Measurements from ENCODE around the gene ARHGAP42.
A peak's percentile ranks its signal among the peaks of the same experiment; 100 is the strongest.

Gene ARHGAP42

DNA sequence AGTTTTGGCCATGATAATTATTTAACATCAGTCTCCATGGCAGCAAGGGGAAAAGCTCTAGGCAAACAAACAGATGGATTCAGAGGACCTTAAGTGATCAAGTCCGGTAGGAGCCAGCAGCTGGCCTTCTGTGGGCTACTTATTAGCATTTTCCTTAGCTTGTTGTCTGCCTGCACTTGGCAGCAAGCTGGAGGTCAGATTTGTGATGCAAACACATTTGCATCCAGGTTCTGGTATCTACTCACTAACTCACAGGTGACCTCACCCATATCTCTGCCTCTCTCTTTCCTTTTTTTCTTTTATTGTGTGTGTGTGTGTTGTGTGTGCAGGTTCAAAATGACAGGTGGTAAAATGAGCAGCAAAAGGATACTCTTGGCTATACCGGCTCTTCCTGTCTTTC lies 32.3 kb downstream of the ARHGAP42 start:
- H3K9me3 ChIP-seq (ENCODE audit: control insufficient read depth in 5 of 5, low read length in 5 of 5) = no peaks in the 10 kb centered on the region
- H3K4me3 ChIP-seq (ENCODE audit: low read depth in 1 of 5, low read length in 5 of 5) = no peak overlapping the region
- H3K27ac ChIP-seq (ENCODE audit: low read depth, low read length) = peak overlapping the region; percentile 69
- peaks cover 14 to 23% (median 22%) of the 10 kb centered on the region in 5 donors for H3K4me1 ChIP-seq (ENCODE audit: control insufficient read depth in 5 of 5, insufficient read depth in 5 of 5, low read length in 5 of 5)
- no peak overlapping the region for H3K9ac ChIP-seq (ENCODE audit: low read length in 5 of 5)
- H3K27me3 ChIP-seq (ENCODE audit: control insufficient read depth in 5 of 5, insufficient read depth in 4 of 5, low read length in 5 of 5) = no peaks in the 10 kb centered on the region
- no peaks in the 10 kb centered on the region for H3K36me3 ChIP-seq (ENCODE audit: control insufficient read depth in 5 of 5, insufficient read depth in 5 of 5, low read length in 5 of 5)

DNA sequence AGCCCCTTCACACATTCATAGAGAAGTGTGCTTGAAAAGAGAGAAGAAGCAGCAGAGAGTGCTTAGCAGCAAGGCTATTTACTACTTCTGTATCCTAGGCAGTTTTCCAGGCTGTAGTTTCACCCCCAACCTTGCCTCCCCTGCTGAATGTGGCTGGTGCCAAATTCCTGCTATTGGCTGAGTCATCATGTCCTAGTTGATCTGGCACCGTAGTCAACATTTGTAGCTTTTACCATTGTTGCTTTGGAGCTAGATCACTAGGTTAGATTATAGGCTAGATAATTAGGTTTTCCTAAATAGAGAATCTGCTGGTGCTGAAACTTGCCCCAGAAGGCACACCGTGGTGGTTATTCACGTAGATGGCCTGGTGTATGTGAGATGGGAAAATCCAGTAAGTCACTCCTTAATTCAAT lies 32.7 kb downstream of the ARHGAP42 start:
- Histone ChIP-seq H3K27me3 (ENCODE audit: control insufficient read depth in 5 of 5, insufficient read depth in 4 of 5, low read length in 5 of 5) (no peaks in the 10 kb centered on the region), H3K4me1 (ENCODE audit: control insufficient read depth in 5 of 5, insufficient read depth in 5 of 5, low read length in 5 of 5) (peaks cover 14 to 23% (median 22%) of the 10 kb centered on the region in 5 donors), H3K9ac (ENCODE audit: low read length in 5 of 5) (no peak overlapping the region), H3K9me3 (ENCODE audit: control insufficient read depth in 5 of 5, low read length in 5 of 5) (no peaks in the 10 kb centered on the region), H3K27ac (ENCODE audit: low read depth, low read length) (peak overlapping the region; percentile 69), H3K4me3 (ENCODE audit: low read depth in 1 of 5, low read length in 5 of 5) (peak overlapping the region in 1 of 5 donors; percentile 45), H3K36me3 (ENCODE audit: control insufficient read depth in 5 of 5, insufficient read depth in 5 of 5, low read length in 5 of 5) (no peaks in the 10 kb centered on the region)

DNA sequence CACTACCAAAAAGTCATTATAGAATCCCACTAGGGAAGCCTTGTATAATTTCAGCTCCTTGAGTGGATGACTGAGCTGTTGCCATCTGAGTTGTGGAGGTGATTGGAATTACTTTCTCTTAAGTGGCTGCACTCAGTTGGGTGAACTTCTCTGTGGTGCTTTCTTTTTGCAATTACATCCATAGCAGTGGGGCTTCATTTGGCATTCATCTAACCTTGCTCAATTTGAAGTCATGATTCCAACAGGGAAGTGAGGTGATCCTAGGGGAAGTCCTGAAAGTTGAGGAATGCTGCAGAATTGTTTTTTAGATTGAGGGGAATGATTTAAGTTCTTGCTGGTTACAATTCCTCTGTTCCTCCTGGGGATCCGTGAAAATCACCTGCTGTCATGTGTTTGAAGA lies 39.6 kb downstream of the ARHGAP42 start:
- Histone ChIP-seq H3K4me1 (ENCODE audit: control insufficient read depth in 5 of 5, insufficient read depth in 5 of 5, low read length in 5 of 5) (peaks cover 0 to 9% (median 8%) of the 10 kb centered on the region in 5 donors), H3K27me3 (ENCODE audit: control insufficient read depth in 5 of 5, insufficient read depth in 4 of 5, low read length in 5 of 5) (no peaks in the 10 kb centered on the region), H3K27ac (ENCODE audit: low read depth, low read length) (no peak overlapping the region), H3K9ac (ENCODE audit: low read length in 5 of 5) (no peak overlapping the region), H3K4me3 (ENCODE audit: low read depth in 1 of 5, low read length in 5 of 5) (no peak overlapping the region), H3K9me3 (ENCODE audit: control insufficient read depth in 5 of 5, low read length in 5 of 5) (no peaks in the 10 kb centered on the region), H3K36me3 (ENCODE audit: control insufficient read depth in 5 of 5, insufficient read depth in 5 of 5, low read length in 5 of 5) (no peaks in the 10 kb centered on the region)

DNA sequence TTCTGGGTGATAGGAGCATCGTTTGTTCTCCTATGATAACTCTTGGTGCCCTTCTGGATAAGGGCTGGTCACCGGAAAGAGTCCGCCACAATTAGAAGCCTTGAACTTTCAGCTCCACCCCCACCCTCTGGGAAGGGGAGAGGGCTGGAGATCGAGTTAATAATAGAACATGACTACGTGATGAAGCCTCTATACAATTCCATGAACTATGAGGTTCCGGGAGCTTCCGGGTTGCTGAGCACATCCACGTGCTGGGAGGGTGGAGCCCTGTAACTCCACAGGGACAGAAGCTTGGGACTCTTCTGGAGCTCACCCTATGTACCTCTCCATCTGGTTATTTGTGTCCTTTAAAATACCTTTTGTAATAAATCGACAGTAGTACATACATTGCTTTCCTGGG lies 40.3 kb downstream of the ARHGAP42 start:
- Histone ChIP-seq H3K9ac (ENCODE audit: low read length in 5 of 5) (no peak overlapping the region), H3K27ac (ENCODE audit: low read depth, low read length) (no peak overlapping the region), H3K36me3 (ENCODE audit: control insufficient read depth in 5 of 5, insufficient read depth in 5 of 5, low read length in 5 of 5) (no peaks in the 10 kb centered on the region), H3K27me3 (ENCODE audit: control insufficient read depth in 5 of 5, insufficient read depth in 4 of 5, low read length in 5 of 5) (no peaks in the 10 kb centered on the region), H3K4me3 (ENCODE audit: low read depth in 1 of 5, low read length in 5 of 5) (no peak overlapping the region), H3K9me3 (ENCODE audit: control insufficient read depth in 5 of 5, low read length in 5 of 5) (no peaks in the 10 kb centered on the region), H3K4me1 (ENCODE audit: control insufficient read depth in 5 of 5, insufficient read depth in 5 of 5, low read length in 5 of 5) (peaks cover 0 to 9% (median 8%) of the 10 kb centered on the region in 5 donors)

DNA sequence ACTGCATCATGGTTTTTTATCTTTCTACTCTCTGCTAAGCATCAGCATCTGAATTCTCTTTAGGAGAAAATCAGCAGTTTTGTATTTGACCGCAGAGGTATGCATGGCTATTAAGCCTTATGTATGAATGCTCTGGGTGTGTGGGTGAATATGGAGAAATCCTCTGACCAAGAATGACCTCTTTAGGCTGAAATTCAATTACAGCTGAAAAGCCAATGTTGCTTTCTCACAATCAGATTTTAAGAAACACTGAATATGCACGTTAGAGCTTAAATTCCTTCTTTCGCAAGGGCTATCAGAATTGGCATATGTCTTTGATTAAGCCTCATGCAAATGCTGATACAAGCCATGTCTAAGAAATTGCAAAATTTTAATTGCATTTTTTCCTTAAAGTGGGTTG lies 43.2 kb downstream of the ARHGAP42 start:
- Histone ChIP-seq H3K27me3 (ENCODE audit: control insufficient read depth in 5 of 5, insufficient read depth in 4 of 5, low read length in 5 of 5) (no peaks in the 10 kb centered on the region), H3K9ac (ENCODE audit: low read length in 5 of 5) (no peak overlapping the region), H3K36me3 (ENCODE audit: control insufficient read depth in 5 of 5, insufficient read depth in 5 of 5, low read length in 5 of 5) (no peaks in the 10 kb centered on the region), H3K4me1 (ENCODE audit: control insufficient read depth in 5 of 5, insufficient read depth in 5 of 5, low read length in 5 of 5) (peaks cover 0 to 10% (median 8%) of the 10 kb centered on the region in 5 donors), H3K27ac (ENCODE audit: low read depth, low read length) (no peak overlapping the region), H3K4me3 (ENCODE audit: low read depth in 1 of 5, low read length in 5 of 5) (no peak overlapping the region), H3K9me3 (ENCODE audit: control insufficient read depth in 5 of 5, low read length in 5 of 5) (no peaks in the 10 kb centered on the region)

DNA sequence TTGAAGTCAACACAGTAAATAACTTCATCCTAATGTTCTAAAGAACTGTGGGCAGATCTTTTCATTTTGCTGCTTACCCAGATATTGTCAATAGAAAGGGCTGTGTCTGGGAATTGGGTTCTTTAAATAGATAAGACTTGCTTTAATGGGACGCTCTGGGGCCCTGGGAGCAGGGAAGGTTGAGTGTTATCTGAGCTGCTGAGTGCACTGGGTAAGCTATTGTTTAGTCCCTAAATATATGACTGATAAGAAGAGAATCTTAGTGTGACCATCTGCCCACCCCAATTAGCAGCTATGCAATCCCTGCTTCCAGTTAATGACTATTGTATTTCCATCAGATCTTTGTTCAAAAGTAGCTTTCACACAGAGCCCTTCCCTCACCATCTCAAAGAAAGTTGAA lies 44.4 kb downstream of the ARHGAP42 start:
- no peak overlapping the region for H3K27ac ChIP-seq (ENCODE audit: low read depth, low read length)
- no peaks in the 10 kb centered on the region for H3K9me3 ChIP-seq (ENCODE audit: control insufficient read depth in 5 of 5, low read length in 5 of 5)
- H3K27me3 ChIP-seq (ENCODE audit: control insufficient read depth in 5 of 5, insufficient read depth in 4 of 5, low read length in 5 of 5) = no peaks in the 10 kb centered on the region
- H3K4me3 ChIP-seq (ENCODE audit: low read depth in 1 of 5, low read length in 5 of 5) = no peak overlapping the region
- no peaks in the 10 kb centered on the region for H3K36me3 ChIP-seq (ENCODE audit: control insufficient read depth in 5 of 5, insufficient read depth in 5 of 5, low read length in 5 of 5)
- H3K4me1 ChIP-seq (ENCODE audit: control insufficient read depth in 5 of 5, insufficient read depth in 5 of 5, low read length in 5 of 5) = peaks cover 0 to 10% (median 8%) of the 10 kb centered on the region in 5 donors
- no peak overlapping the region for H3K9ac ChIP-seq (ENCODE audit: low read length in 5 of 5)

DNA sequence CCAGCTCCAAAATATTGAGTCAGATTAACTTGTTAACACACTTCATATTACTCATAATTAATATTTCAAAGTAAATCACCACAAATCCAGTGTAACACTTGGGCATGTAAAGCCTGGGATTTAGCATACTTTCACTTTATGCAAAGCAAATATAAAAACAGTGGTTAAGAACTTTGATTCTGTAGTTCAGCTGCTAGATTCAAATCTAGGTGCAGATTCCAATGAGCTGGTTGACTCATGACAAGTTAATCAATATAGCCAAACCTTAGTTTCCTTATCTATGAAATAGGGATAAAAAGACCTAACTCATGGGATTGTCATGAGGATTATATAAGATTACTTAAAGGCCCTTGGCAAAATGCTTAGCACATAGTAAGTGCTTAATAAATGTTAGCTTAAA lies 45.9 kb downstream of the ARHGAP42 start:
- no peaks in the 10 kb centered on the region for H3K27me3 ChIP-seq (ENCODE audit: control insufficient read depth in 5 of 5, insufficient read depth in 4 of 5, low read length in 5 of 5)
- no peaks in the 10 kb centered on the region for H3K9me3 ChIP-seq (ENCODE audit: control insufficient read depth in 5 of 5, low read length in 5 of 5)
- H3K4me1 ChIP-seq (ENCODE audit: control insufficient read depth in 5 of 5, insufficient read depth in 5 of 5, low read length in 5 of 5) = peaks cover 0 to 10% (median 4%) of the 10 kb centered on the region in 5 donors
- H3K27ac ChIP-seq (ENCODE audit: low read depth, low read length) = no peak overlapping the region
- H3K9ac ChIP-seq (ENCODE audit: low read length in 5 of 5) = no peak overlapping the region
- no peaks in the 10 kb centered on the region for H3K36me3 ChIP-seq (ENCODE audit: control insufficient read depth in 5 of 5, insufficient read depth in 5 of 5, low read length in 5 of 5)
- H3K4me3 ChIP-seq (ENCODE audit: low read depth in 1 of 5, low read length in 5 of 5) = no peak overlapping the region

DNA sequence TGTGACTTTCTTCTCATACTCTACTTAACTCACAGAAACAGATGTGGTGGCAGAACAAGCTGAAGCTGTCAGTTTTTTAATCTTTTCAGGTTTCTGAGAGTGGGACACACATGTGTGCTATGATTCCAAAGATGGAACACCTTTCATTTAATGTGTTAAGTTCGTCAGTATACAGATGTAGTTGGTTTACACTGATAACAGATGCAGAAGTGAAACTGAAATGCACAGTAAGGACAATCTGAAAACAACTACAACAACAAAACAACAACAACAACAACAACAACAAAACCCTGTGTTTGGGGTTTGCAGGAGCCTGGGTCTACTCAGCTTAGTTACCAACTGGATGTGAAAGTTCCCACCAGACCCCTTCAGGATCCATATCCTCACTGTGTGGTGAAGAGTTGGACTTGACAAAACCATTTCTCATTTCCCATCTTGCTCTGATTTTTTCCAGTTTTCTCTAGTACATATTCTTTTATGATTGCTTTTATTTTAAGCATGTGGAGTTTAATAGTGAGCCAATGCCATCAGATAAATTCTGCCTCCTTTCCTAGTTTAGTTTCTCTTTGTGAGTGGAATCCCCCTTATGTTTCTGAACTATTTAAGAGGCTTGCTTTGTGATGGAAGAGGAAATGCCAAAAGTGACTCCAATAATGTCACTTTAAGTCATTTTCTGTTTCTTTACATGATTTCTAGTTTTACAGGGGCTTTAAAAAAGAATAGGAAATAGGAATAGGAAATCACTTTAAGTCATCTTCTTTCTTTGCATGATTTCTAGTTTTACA lies 47.8 kb downstream of the ARHGAP42 start:
- H3K36me3 ChIP-seq (ENCODE audit: control insufficient read depth in 5 of 5, insufficient read depth in 5 of 5, low read length in 5 of 5) = no peaks in the 10 kb centered on the region
- peaks cover 0 to 26% (median 12%) of the 10 kb centered on the region in 5 donors for H3K4me1 ChIP-seq (ENCODE audit: control insufficient read depth in 5 of 5, insufficient read depth in 5 of 5, low read length in 5 of 5)
- no peak overlapping the region for H3K4me3 ChIP-seq (ENCODE audit: low read depth in 1 of 5, low read length in 5 of 5)
- H3K9ac ChIP-seq (ENCODE audit: low read length in 5 of 5) = no peak overlapping the region
- H3K9me3 ChIP-seq (ENCODE audit: control insufficient read depth in 5 of 5, low read length in 5 of 5) = no peaks in the 10 kb centered on the region
- H3K27ac ChIP-seq (ENCODE audit: low read depth, low read length) = no peak overlapping the region
- no peaks in the 10 kb centered on the region for H3K27me3 ChIP-seq (ENCODE audit: control insufficient read depth in 5 of 5, insufficient read depth in 4 of 5, low read length in 5 of 5)

DNA sequence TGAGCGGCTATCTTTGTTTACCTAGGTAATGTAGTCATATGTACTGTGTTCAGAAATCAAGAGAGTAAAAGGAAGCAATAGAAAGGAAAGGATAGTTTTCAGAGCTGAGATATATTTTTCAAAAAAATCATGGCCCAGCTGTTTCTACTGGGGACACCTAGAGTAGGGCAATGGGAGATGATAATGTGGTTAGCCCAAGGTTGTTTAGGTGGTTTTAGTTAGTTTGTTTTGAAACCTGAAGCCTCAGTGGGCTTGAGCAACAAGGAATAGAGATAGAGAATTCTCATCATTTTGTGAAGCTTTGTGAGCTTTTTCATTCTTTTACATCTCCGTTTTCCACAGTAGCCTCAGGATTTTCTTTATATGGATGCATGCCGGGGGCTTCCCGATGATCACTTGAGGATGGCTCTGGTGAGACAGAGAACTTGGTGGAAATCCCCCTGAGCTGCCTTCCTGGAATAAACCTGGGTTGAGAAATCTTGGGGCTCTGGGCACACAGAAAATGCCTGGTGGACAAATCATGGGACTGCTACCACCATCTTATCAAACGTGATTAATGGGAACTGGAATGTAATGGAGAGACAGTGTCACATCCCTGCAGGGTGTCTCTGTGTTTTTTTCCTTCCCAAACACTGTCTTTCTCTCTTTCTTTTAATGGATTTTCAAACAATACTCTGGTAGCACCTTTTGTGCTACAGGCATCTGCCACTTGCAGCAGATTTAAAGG lies 49.0 kb downstream of the ARHGAP42 start:
- H3K27me3 ChIP-seq (ENCODE audit: control insufficient read depth in 5 of 5, insufficient read depth in 4 of 5, low read length in 5 of 5) = no peaks in the 10 kb centered on the region
- H3K4me1 ChIP-seq (ENCODE audit: control insufficient read depth in 5 of 5, insufficient read depth in 5 of 5, low read length in 5 of 5) = peaks cover 0 to 30% (median 18%) of the 10 kb centered on the region in 5 donors
- H3K4me3 ChIP-seq (ENCODE audit: low read depth in 1 of 5, low read length in 5 of 5) = no peak overlapping the region
- no peaks in the 10 kb centered on the region for H3K36me3 ChIP-seq (ENCODE audit: control insufficient read depth in 5 of 5, insufficient read depth in 5 of 5, low read length in 5 of 5)
- H3K27ac ChIP-seq (ENCODE audit: low read depth, low read length) = peak overlapping the region; percentile 4
- H3K9ac ChIP-seq (ENCODE audit: low read length in 5 of 5) = no peak overlapping the region
- H3K9me3 ChIP-seq (ENCODE audit: control insufficient read depth in 5 of 5, low read length in 5 of 5) = no peaks in the 10 kb centered on the region

DNA sequence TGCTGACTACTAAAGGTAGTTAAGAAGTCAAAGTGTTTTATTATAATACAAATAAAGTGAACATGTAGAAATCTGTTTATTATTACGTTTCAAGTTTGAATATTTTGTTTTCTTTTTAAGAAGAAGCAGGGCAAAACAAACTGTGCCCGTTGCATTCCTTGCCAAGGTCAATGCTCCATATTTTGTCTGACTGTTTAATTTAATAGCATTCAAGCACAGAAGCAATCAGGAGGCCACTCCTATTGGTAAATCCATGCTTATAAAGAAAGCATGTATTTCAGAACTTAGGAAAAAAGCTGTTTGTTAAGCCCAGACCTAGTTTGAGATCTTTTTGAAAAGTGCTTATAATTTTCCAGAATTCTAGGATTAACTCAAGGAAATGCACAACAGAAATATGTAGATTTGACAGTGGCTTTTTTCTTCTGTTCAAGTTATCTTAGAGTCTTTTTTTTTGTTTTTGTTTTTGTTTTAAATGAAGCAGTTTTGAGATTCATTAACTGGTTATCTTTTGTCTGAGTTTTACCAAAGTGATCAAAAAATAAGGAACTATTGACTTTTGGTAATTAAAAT lies 51.7 kb downstream of the ARHGAP42 start:
- Histone ChIP-seq H3K27ac (ENCODE audit: low read depth, low read length) (peak overlapping the region; percentile 79), H3K4me1 (ENCODE audit: control insufficient read depth in 5 of 5, insufficient read depth in 5 of 5, low read length in 5 of 5) (peaks cover 0 to 36% (median 26%) of the 10 kb centered on the region in 5 donors)

More for the DNA sequence above, 51.7 kb downstream of the ARHGAP42 start:
- no peaks in the 10 kb centered on the region for H3K27me3 ChIP-seq (ENCODE audit: control insufficient read depth in 5 of 5, insufficient read depth in 4 of 5, low read length in 5 of 5)
- H3K36me3 ChIP-seq (ENCODE audit: control insufficient read depth in 5 of 5, insufficient read depth in 5 of 5, low read length in 5 of 5) = no peaks in the 10 kb centered on the region
- no peak overlapping the region for H3K9ac ChIP-seq (ENCODE audit: low read length in 5 of 5)
- H3K9me3 ChIP-seq (ENCODE audit: control insufficient read depth in 5 of 5, low read length in 5 of 5) = no peaks in the 10 kb centered on the region
- H3K4me3 ChIP-seq (ENCODE audit: low read depth in 1 of 5, low read length in 5 of 5) = no peak overlapping the region
